Keratinocyte (primary cell): Measurements from ENCODE around the gene MSH2. TPM values are rescaled to one million over a fixed set of nuclear protein-coding genes. Genes with fewer than 3 reads are reported as not detected.

Source experiments
- DNase-seq: peaks from one replicate; pipeline ENCODE4 v3.0.0-alpha.2; 2011; ENCODE audit warnings: low read depth, missing footprints, low spot score
- FAIRE-seq: peaks from 2 replicates; lab custom pipeline; 2011; peaks lifted over from hg19 to GRCh38; lab: Jason Lieb, UNC
- H2AFZ ChIP-seq: 2 replicates; pipeline ENCODE4 v1.6.0; 2012; ENCODE audit warnings: low read length, control low read depth, inconsistent platforms; ENCODE audit not compliant: control insufficient read depth
- H3K27ac ChIP-seq: 2 replicates; pipeline ENCODE4 v1.5.1; 2011; ENCODE audit warnings: low read length; ENCODE audit not compliant: control insufficient read depth, insufficient read depth
- H3K27me3 ChIP-seq: 3 replicates; pipeline ENCODE4 v1.6.0; 2011; ENCODE audit warnings: low read length; ENCODE audit not compliant: control insufficient read depth, insufficient read depth; ENCODE audit errors: extremely low read depth
- H3K36me3 ChIP-seq, 2 experiments: 2 replicates in 1 of 2; 3 replicates in 1 of 2; pipeline ENCODE4 v1.5.1; 2011; ENCODE audit warnings: low read length in 2 of 2, mild to moderate bottlenecking in 1 of 2; ENCODE audit not compliant: control insufficient read depth in 2 of 2, insufficient read depth in 2 of 2; ENCODE audit errors: extremely low read depth in 1 of 2
- H3K4me1 ChIP-seq: 3 replicates; pipeline ENCODE4 v1.5.1; 2011; ENCODE audit warnings: low read length; ENCODE audit not compliant: control insufficient read depth, insufficient read depth; ENCODE audit errors: extremely low read depth
- H3K4me2 ChIP-seq: 3 replicates; pipeline ENCODE4 v1.6.0; 2011; ENCODE audit warnings: low read depth, low read length; ENCODE audit not compliant: control insufficient read depth, insufficient read depth; ENCODE audit errors: extremely low read depth
- H3K4me3 ChIP-seq, 3 experiments: fragments of 200-600 bp in 1 of 3; sonication (generic) in 1 of 3; 2 replicates in 2 of 3; 3 replicates in 1 of 3; pipeline ENCODE4 v1.5.1; 2011 to 2016; ENCODE audit warnings: low read length in 3 of 3, mild to moderate bottlenecking in 3 of 3, control low read depth in 2 of 3, inconsistent platforms in 1 of 3, low read depth in 1 of 3, mixed read lengths in 1 of 3, mixed run types in 1 of 3, moderate library complexity in 1 of 3; ENCODE audit not compliant: control insufficient read depth in 2 of 3, insufficient read depth in 2 of 3; ENCODE audit errors: extremely low read depth in 1 of 3
- H3K79me2 ChIP-seq: 2 replicates; pipeline ENCODE4 v1.6.0; 2012; ENCODE audit warnings: low read length; ENCODE audit not compliant: control insufficient read depth, insufficient read depth
- H3K9ac ChIP-seq: 3 replicates; pipeline ENCODE4 v1.6.0; 2011; ENCODE audit warnings: low read length; ENCODE audit not compliant: control insufficient read depth, insufficient read depth; ENCODE audit errors: extremely low read depth
- H3K9me1 ChIP-seq: 3 replicates; pipeline ENCODE4 v1.6.0; 2011; ENCODE audit warnings: low read length; ENCODE audit not compliant: control insufficient read depth, insufficient read depth; ENCODE audit errors: extremely low read depth
- H3K9me3 ChIP-seq: 2 replicates; pipeline ENCODE4 v1.5.1; 2012; ENCODE audit warnings: low read depth, low read length; ENCODE audit not compliant: control insufficient read depth
- H4K20me1 ChIP-seq: 3 replicates; pipeline ENCODE4 v1.6.0; 2011; ENCODE audit warnings: low read length; ENCODE audit not compliant: control insufficient read depth, insufficient read depth; ENCODE audit errors: extremely low read depth
- CTCF ChIP-seq, 3 experiments: IDR thresholded peaks in 1 of 3; conservative IDR thresholded peaks in 1 of 3; optimal IDR thresholded peaks in 1 of 3; 2 replicates in 2 of 3; 3 replicates in 1 of 3; pipeline versions ENCODE3 to v1.5.1; 2011; ENCODE audit warnings: low read length in 3 of 3, mild to moderate bottlenecking in 3 of 3, moderate library complexity in 2 of 3, control low read depth in 1 of 3, inconsistent platforms in 1 of 3; ENCODE audit not compliant: insufficient read depth in 2 of 3; ENCODE audit errors: extremely low read depth in 1 of 3
- EZH2 ChIP-seq: IDR thresholded peaks from one replicate; pipeline ENCODE4 v1.6.1; 2012; ENCODE audit warnings: inconsistent platforms, mild to moderate bottlenecking, low read length, moderate library complexity
- dilution Hi-C: fragments of 300-500 bp; cut with MboI; formaldehyde crosslinking; loops from one replicate; pipeline ENCODE4 v1.7.0; 2020; ENCODE audit warnings: low sequenced_read_pairs; ENCODE audit not compliant: extremely low pct_ligation_motif_present
- polyA plus RNA-seq, 5 experiments: library from polyadenylated mRNA; depleted of rRNA in 3 of 5; stranded (reverse) in 3 of 5; stranded (forward) in 1 of 5; unstranded in 1 of 5; fragments of >200 nt; gene quantifications; 1 replicate in 1 of 5; 2 replicates in 3 of 5; 3 replicates in 1 of 5; pipeline versions ENCODE4 v1.2.1 to v1.2.3, GENCODE V29; 2011 to 2012; ENCODE audit warnings: missing spikeins in 2 of 5, low read depth in 1 of 5, low replicate concordance in 1 of 5

The MSH2 gene
- polyA plus RNA-seq, 1 donor (not counting 4 experiments of a cell fraction or from before 2014, with no cell fraction given) = 16.8 TPM

GRCh38 chr2:47471429-47472116 lies 68.6 kb downstream of the MSH2 start:
- H3K9me3 ChIP-seq = no peaks in the 10 kb centered on the region
- H2AFZ ChIP-seq = no peak overlapping the region
- no peak overlapping the region for H3K9ac ChIP-seq
- no peak overlapping the region for H3K4me2 ChIP-seq
- DNase-seq (no peak), FAIRE-seq (no peak)
- no peaks in the 10 kb centered on the region for H3K36me3 ChIP-seq
- H3K27me3 ChIP-seq = no peaks in the 10 kb centered on the region
- dilution Hi-C loops = no loop called here
- no peaks in the 10 kb centered on the region for H3K79me2 ChIP-seq
- no peaks in the 10 kb centered on the region for H4K20me1 ChIP-seq
- H3K27ac ChIP-seq = no peak overlapping the region
- no peak overlapping the region for H3K4me3 ChIP-seq
- no peaks in the 10 kb centered on the region for H3K4me1 ChIP-seq
- TF ChIP-seq EZH2 (no peak), CTCF (optimal IDR thresholded peaks at IDR 0.05 in 1 of 3, IDR thresholded peaks at IDR 0.05 in 1 of 3, conservative IDR thresholded peaks at IDR 0.05 in 1 of 3; ENCODE audit: extremely low read depth in 1 of 3, insufficient read depth in 2 of 3, low read length in 3 of 3) (no peak)
- H3K9me1 ChIP-seq = no peaks in the 10 kb centered on the region

GRCh38 chr2:47479863-47480262 lies 76.9 kb downstream of the MSH2 start:
- TF ChIP-seq CTCF (optimal IDR thresholded peaks at IDR 0.05 in 1 of 3, IDR thresholded peaks at IDR 0.05 in 1 of 3, conservative IDR thresholded peaks at IDR 0.05 in 1 of 3; ENCODE audit: extremely low read depth in 1 of 3, insufficient read depth in 2 of 3, low read length in 3 of 3) (no peak), EZH2 (no peak)
- no peaks in the 10 kb centered on the region for H3K27me3 ChIP-seq
- no peak overlapping the region for H3K27ac ChIP-seq
- no peak overlapping the region for H2AFZ ChIP-seq
- H3K4me2 ChIP-seq = no peak overlapping the region
- H4K20me1 ChIP-seq = no peaks in the 10 kb centered on the region
- no peak overlapping the region for H3K4me3 ChIP-seq
- H3K9me1 ChIP-seq = no peaks in the 10 kb centered on the region
- dilution Hi-C loops = no loop called here
- DNase-seq (no peak), FAIRE-seq (no peak)
- H3K79me2 ChIP-seq = no peaks in the 10 kb centered on the region
- H3K9me3 ChIP-seq = no peaks in the 10 kb centered on the region
- no peaks in the 10 kb centered on the region for H3K4me1 ChIP-seq
- H3K36me3 ChIP-seq = peaks cover 0 to 1% of the 10 kb centered on the region in 2 experiments
- no peak overlapping the region for H3K9ac ChIP-seq
